ENCODE measurements around the gene STRAP.

DNA sequence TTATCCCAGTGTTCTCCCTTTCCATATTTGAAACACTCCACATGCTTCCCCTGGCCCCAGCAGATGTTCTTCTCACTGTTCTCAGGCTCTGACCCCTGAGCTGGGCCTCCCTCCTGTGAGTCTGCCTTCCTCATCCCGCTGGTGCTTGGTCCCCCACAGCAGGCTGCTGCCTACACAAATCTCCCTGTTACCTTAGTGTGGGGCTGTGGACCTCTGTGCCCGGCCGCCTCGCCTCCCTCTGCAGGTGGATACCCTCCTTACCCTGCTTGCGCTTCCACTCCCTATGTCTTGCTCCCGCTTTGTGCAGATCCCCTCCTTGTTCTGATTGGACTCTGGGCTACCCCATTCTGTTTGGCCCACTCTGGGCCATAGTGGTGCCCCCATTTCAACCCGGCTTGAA, 35.9 kb downstream of the STRAP start:
- TF ChIP-seq, protein P1, sequence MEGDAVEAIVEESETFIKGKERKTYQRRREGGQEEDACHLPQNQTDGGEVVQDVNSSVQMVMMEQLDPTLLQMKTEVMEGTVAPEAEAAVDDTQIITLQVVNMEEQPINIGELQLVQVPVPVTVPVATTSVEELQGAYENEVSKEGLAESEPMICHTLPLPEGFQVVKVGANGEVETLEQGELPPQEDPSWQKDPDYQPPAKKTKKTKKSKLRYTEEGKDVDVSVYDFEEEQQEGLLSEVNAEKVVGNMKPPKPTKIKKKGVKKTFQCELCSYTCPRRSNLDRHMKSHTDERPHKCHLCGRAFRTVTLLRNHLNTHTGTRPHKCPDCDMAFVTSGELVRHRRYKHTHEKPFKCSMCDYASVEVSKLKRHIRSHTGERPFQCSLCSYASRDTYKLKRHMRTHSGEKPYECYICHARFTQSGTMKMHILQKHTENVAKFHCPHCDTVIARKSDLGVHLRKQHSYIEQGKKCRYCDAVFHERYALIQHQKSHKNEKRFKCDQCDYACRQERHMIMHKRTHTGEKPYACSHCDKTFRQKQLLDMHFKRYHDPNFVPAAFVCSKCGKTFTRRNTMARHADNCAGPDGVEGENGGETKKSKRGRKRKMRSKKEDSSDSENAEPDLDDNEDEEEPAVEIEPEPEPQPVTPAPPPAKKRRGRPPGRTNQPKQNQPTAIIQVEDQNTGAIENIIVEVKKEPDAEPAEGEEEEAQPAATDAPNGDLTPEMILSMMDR (IDR thresholded peaks at IDR 0.05): no peak
- no peak for TF ChIP-seq EZH2 (IDR thresholded peaks at IDR 0.05; ENCODE audit: borderline replicate concordance, insufficient read depth, low read depth, low read length, poor library complexity, severe bottlenecking)

All from B cell (primary cell).